ENCODE measurements around the gene GALNTL6.

Gene GALNTL6

GRCh38 chr4:172127168-172127567 is 314.0 kb downstream of the GALNTL6 start:
- no peak for DNase-seq

GRCh38 chr4:172129593-172129992 is 316.4 kb downstream of the GALNTL6 start:
- no peak for DNase-seq

GRCh38 chr4:172134521-172134920 is 321.3 kb downstream of the GALNTL6 start:
- no peak for DNase-seq

GRCh38 chr4:172141025-172141424 is 327.8 kb downstream of the GALNTL6 start:
- no peak for DNase-seq

- no peak for DNase-seq
Observed at GRCh38 chr4:172142281-172142741, 329.1 kb downstream of the GALNTL6 start.

GRCh38 chr4:172143605-172144314 is 330.6 kb downstream of the GALNTL6 start:
- no peak for DNase-seq

- no peak for DNase-seq
Observed at GRCh38 chr4:172147687-172148086, 334.5 kb downstream of the GALNTL6 start.

GRCh38 chr4:172149329-172149728 is 336.1 kb downstream of the GALNTL6 start:
- no peak for DNase-seq

GRCh38 chr4:172152284-172152683 is 339.1 kb downstream of the GALNTL6 start:
- no peak for DNase-seq

- DNase-seq = no peak
Observed at GRCh38 chr4:172153719-172154118, 340.5 kb downstream of the GALNTL6 start.

GRCh38 chr4:172155838-172156345 is 342.7 kb downstream of the GALNTL6 start:
- no peak for DNase-seq

- no peak for DNase-seq
Observed at GRCh38 chr4:172157946-172158345, 344.7 kb downstream of the GALNTL6 start.

- no peak for DNase-seq
Observed at GRCh38 chr4:172163215-172163614, 350.0 kb downstream of the GALNTL6 start.

- no peak for DNase-seq
Observed at GRCh38 chr4:172168888-172169287, 355.7 kb downstream of the GALNTL6 start.

- DNase-seq = no peak
Observed at GRCh38 chr4:172169871-172170270, 356.7 kb downstream of the GALNTL6 start.

GRCh38 chr4:172173206-172173605 is 360.0 kb downstream of the GALNTL6 start:
- DNase-seq = no peak

GRCh38 chr4:172177382-172177781 is 364.2 kb downstream of the GALNTL6 start:
- no peak for DNase-seq

GRCh38 chr4:172188248-172188988 is 375.2 kb downstream of the GALNTL6 start:
- DNase-seq = no peak

- DNase-seq = no peak
Observed at GRCh38 chr4:172202480-172203076, 389.4 kb downstream of the GALNTL6 start.

- DNase-seq = no peak
Observed at GRCh38 chr4:172207258-172207657, 394.1 kb downstream of the GALNTL6 start.

GRCh38 chr4:172207886-172208285 is 394.7 kb downstream of the GALNTL6 start:
- no peak for DNase-seq

- no peak for DNase-seq
Observed at GRCh38 chr4:172220679-172221078, 407.5 kb downstream of the GALNTL6 start.

GRCh38 chr4:172225457-172225856 is 412.3 kb downstream of the GALNTL6 start:
- DNase-seq = no peak

- DNase-seq = no peak
Observed at GRCh38 chr4:172232966-172233365, 419.8 kb downstream of the GALNTL6 start.

All from activated T-cell treated with anti-CD3 and anti-CD28 coated beads, Interleukin-2, amount 50 U/mL, for 48 hours (primary cell).